SK-N-MC (cell line): ENCODE data around the gene SRD5A3.

ENCODE experiments used
- DNase-seq: peaks from one replicate; pipeline ENCODE4 v3.0.0-alpha.2; 2011; ENCODE audit warnings: low read depth, low spot score
- H3K27ac ChIP-seq: fragments of 200-600 bp; sonication (generic); 2 replicates; pipeline ENCODE4 v1.5.1; 2016; ENCODE audit warnings: mixed run types
- H3K36me3 ChIP-seq: fragments of 200-600 bp; sonication (generic); 2 replicates; pipeline ENCODE4 v1.6.1; 2017; ENCODE audit warnings: antibody characterized with exemption, low read length, mixed read lengths; ENCODE audit not compliant: insufficient read depth
- H3K4me3 ChIP-seq: fragments of 200-600 bp; sonication (generic); 2 replicates; pipeline ENCODE4 v1.5.1; 2016
- H3K9ac ChIP-seq: fragments of 200-600 bp; sonication (generic); 2 replicates; pipeline ENCODE4 v1.8.0; 2017; ENCODE audit warnings: mixed run types, mixed read lengths; ENCODE audit not compliant: insufficient read length
- H3K9me3 ChIP-seq: fragments of 200-600 bp; sonication (generic); 2 replicates; pipeline ENCODE4 v1.6.1; 2017; ENCODE audit warnings: low read depth, mild to moderate bottlenecking, antibody characterized with exemption, low read length, moderate library complexity, mixed read lengths
- EZH2 ChIP-seq: fragments of 200-600 bp; sonication (generic); IDR thresholded peaks from one replicate; pipeline ENCODE4 v1.6.1; 2017; ENCODE audit warnings: antibody characterized with exemption
- FOXP2 ChIP-seq: optimal IDR thresholded peaks from 2 replicates; pipeline ENCODE3; 2011; ENCODE audit warnings: mild to moderate bottlenecking, moderate library complexity; ENCODE audit not compliant: insufficient read depth; ENCODE audit errors: extremely low read length, control extremely low read depth
- POLR2AphosphoS5 ChIP-seq: IDR thresholded peaks from 2 replicates; pipeline ENCODE4 v1.6.1; 2012; ENCODE audit warnings: mild to moderate bottlenecking, low read depth, low read length, borderline replicate concordance

SRD5A3 gene

GRCh38 chr4:55393461-55394320 lies 47.6 kb downstream of the SRD5A3 start:
- Histone ChIP-seq H3K9ac (no peak overlapping the region), H3K27ac (no peak overlapping the region), H3K4me3 (no peak overlapping the region), H3K36me3 (no peaks in the 10 kb centered on the region), H3K9me3 (no peaks in the 10 kb centered on the region)
- no peak for DNase-seq
- TF ChIP-seq FOXP2 = no peak
- TF ChIP-seq EZH2 = no peak
- no peak for TF ChIP-seq POLR2AphosphoS5

DNA sequence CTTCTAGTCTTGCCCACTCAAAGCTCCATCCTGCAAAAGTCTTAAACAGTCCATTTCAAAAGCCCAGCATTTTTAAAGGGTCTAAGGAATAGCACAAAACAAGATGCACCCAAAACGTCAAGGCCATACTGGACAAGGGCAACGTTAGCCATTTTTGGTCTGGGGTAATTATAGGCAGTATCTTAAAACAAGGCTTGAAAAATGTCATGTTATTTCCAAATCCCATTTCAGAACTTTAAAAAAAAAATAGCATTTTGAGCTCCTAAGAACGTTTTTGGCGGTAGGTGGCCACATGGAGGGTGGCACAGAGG lies 49.1 kb downstream of the SRD5A3 start:
- no peak for DNase-seq
- peak overlapping the region; percentile 3 for H3K9ac ChIP-seq
- H3K36me3 ChIP-seq = peaks cover 8% of the 10 kb centered on the region; the same call in 1 of the 2 replicates
- peak overlapping the region; percentile 95 for H3K4me3 ChIP-seq
- H3K27ac ChIP-seq = no peak overlapping the region
- H3K9me3 ChIP-seq = no peaks in the 10 kb centered on the region
- TF ChIP-seq POLR2AphosphoS5 = no peak
- TF ChIP-seq EZH2 = no peak
- no peak for TF ChIP-seq FOXP2

DNA sequence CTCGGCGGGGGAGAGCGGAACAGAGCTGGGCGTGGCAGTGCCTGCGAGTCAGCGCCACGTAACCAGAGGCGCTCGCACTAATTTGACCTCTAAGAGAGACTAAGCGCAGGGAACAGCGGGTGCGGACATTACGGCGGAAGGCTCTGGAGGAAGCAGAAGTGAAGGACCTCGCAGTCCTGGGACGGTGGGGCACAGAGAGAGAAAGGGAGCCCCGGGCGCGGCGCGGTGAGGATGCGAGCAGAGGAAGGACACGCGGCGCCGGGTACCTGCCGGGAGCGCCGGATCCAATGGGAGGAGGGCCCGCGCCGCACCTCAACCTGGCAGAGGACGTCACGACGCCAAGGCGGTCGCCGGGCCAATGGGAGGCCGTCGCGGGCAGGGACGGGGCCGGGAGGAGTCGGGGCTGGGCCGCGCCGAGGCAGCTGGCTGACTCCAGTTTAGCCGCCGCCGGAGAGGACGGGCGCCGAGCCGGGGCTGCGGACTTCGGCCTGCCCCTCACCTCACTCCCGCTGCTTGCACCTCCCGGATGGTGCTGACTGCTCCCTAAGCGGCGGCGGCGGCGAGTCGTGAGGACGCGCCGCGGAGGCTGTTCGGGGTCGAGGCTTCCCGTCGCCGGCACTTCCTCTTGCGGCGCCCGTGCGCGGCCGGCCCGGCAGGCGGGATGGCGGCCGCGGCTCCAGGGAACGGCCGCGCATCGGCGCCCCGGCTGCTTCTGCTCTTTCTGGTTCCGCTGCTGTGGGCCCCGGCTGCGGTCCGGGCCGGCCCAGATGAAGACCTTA lies 49.7 kb downstream of the SRD5A3 start, which contains the start of gene TMEM165:
Gene TMEM165, plus strand, starts transcription at position 429 of the 779 bp plus-strand sequence. Its CDS starts 233 bp downstream, at position 662.
- Histone ChIP-seq H3K9me3 (no peaks in the 10 kb centered on the region), H3K4me3 (peak within 1 kb of the TSS; percentile 95), H3K36me3 (peaks cover 9% of the 10 kb centered on the region; the same call in 1 of the 2 replicates), H3K9ac (peak within 1 kb of the TSS; percentile 85), H3K27ac (no peak within 1 kb of the TSS)
- no peak for DNase-seq
- TF ChIP-seq POLR2AphosphoS5 = peak; percentile 91
- no peak for TF ChIP-seq FOXP2

DNA sequence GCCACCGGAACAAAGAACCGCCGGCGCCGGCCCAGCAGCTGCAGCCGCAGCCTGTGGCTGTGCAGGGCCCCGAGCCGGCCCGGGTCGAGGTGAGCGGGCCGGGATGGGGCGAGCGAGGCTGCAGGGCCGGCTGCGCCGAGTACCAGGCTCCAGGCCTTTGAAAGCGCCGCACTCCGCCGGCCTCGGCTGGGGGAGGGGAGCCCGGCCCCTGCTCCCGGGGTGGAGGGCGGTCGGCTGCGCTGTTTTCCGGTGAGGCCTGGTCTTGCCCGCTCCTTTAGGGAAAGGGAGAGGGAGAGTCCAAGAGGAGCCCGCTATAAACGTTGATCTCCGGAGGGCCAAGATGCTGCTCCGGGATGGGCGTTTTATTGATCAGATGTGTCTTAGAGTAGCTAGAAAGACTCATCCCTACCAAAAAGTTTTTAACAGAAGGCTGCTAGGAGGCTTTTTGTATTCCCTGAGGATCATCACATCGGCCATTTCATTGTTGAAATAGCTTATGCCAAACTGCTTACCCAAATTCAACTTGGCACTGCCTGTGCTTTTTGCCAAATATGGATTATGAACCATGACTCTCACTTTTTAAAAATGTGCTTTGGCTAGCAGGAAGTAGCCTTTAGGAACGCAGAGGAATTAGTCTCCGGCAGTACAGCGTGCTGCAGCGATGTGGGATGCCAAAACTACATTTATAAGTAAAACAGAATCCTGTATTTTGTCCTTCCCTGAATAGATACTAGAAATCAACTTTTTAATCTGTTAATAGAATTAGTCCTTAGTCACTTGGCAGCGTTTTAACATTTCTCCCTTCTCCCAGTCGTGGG lies 50.5 kb downstream of the SRD5A3 start:
- TF ChIP-seq FOXP2 (no peak), EZH2 (no peak), POLR2AphosphoS5 (no peak)
- peak overlapping the region; percentile 95 for H3K4me3 ChIP-seq
- DNase-seq = no peak
- H3K27ac ChIP-seq = no peak overlapping the region
- peaks cover 11% of the 10 kb centered on the region; the same call in 1 of the 2 replicates for H3K36me3 ChIP-seq
- no peaks in the 10 kb centered on the region for H3K9me3 ChIP-seq
- peak overlapping the region; percentile 85 for H3K9ac ChIP-seq

DNA sequence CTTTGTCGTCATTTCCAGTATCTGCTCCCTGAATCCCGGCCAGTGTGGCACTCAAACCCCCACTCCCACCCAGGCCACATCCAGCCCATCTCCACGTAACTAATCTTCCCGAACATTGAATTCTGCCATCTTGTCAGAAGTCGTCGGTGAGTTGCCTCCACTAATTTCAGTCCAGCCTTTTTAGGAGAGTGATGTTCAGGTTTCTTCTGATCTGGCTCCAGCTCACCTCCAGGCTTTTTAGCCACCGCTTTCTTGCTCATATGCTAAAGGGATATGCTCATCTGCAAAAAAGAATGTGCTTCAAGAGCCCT lies 51.0 kb downstream of the SRD5A3 start:
- no peak for DNase-seq
- H3K4me3 ChIP-seq = peak overlapping the region; percentile 95
- H3K36me3 ChIP-seq = peaks cover 11% of the 10 kb centered on the region; the same call in 1 of the 2 replicates
- no peaks in the 10 kb centered on the region for H3K9me3 ChIP-seq
- no peak overlapping the region for H3K27ac ChIP-seq
- TF ChIP-seq POLR2AphosphoS5 = no peak
- TF ChIP-seq EZH2 = no peak
- TF ChIP-seq FOXP2 = no peak
- H3K9ac ChIP-seq = peak overlapping the region; percentile 85

- no peak for DNase-seq
- Histone ChIP-seq H3K36me3 (peaks cover 11% of the 10 kb centered on the region; the same call in 1 of the 2 replicates), H3K9ac (peak overlapping the region; percentile 85), H3K9me3 (no peaks in the 10 kb centered on the region), H3K4me3 (peak overlapping the region; percentile 95), H3K27ac (0 out of 2 replicates have a peak overlapping the region, but pooled peaks have one; percentile 1)
- TF ChIP-seq FOXP2 (no peak), EZH2 (no peak), POLR2AphosphoS5 (no peak)
These were observed 51.7 kb downstream of the SRD5A3 start for GRCh38 chr4:55397520-55398321.

GRCh38 chr4:55398461-55398860 lies 52.4 kb downstream of the SRD5A3 start:
- DNase-seq = no peak
- TF ChIP-seq POLR2AphosphoS5 (no peak), FOXP2 (no peak), EZH2 (no peak)
- H3K4me3 ChIP-seq = peak overlapping the region; percentile 95
- peak overlapping the region; percentile 85 for H3K9ac ChIP-seq
- H3K36me3 ChIP-seq = peaks cover 14% of the 10 kb centered on the region
- peak overlapping the region; percentile 1; the same call in 1 of the 2 replicates for H3K27ac ChIP-seq
- no peaks in the 10 kb centered on the region for H3K9me3 ChIP-seq
